ENCODE data around the gene CUX1. TPM values are rescaled to one million over a fixed set of nuclear protein-coding genes. Genes with fewer than 3 reads are reported as not detected.
"Not testable (repeated sequence)": the region's sequence is repeated elsewhere in the genome, so short reads cannot be mapped to it uniquely, and the experiment has no call there.

Gene CUX1
- total and polyA plus RNA-seq, 4 donors = 40.5 to 138 (median 69.1) TPM

DNA sequence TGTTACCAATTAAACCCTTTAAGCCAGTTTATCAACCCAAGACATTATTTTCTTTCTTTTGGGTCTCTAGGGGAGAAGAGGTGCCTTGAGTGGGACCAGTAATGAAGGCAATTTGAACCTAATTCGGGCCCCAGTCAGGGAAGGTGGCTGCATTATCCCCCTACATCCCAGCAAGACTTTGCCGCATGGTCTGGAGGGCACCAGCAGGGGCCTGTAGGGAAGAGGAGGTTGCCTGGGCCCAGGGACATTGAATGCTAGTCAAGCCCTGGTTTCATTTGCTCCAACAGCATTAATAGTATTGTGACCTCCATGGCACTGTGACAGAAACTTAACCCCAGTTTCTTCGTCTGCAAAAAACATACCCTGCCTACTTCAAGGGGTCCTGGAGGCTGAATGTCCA lies 108.8 kb downstream of the CUX1 start:
- H3K4me3 ChIP-seq = no peak overlapping the region
- H3K27me3 ChIP-seq (ENCODE audit: control insufficient read depth in 3 of 3, insufficient read depth in 3 of 3, low read length in 2 of 3) = no peaks in the 10 kb centered on the region
- peaks cover 0 to 15% (median 9%) of the 10 kb centered on the region in 5 donors for H3K4me1 ChIP-seq (ENCODE audit: control insufficient read depth in 5 of 5, insufficient read depth in 5 of 5, low read length in 5 of 5)
- no peak overlapping the region for H3K9ac ChIP-seq (ENCODE audit: insufficient read depth in 1 of 2, low read length in 2 of 2)
- TF ChIP-seq, protein P1, sequence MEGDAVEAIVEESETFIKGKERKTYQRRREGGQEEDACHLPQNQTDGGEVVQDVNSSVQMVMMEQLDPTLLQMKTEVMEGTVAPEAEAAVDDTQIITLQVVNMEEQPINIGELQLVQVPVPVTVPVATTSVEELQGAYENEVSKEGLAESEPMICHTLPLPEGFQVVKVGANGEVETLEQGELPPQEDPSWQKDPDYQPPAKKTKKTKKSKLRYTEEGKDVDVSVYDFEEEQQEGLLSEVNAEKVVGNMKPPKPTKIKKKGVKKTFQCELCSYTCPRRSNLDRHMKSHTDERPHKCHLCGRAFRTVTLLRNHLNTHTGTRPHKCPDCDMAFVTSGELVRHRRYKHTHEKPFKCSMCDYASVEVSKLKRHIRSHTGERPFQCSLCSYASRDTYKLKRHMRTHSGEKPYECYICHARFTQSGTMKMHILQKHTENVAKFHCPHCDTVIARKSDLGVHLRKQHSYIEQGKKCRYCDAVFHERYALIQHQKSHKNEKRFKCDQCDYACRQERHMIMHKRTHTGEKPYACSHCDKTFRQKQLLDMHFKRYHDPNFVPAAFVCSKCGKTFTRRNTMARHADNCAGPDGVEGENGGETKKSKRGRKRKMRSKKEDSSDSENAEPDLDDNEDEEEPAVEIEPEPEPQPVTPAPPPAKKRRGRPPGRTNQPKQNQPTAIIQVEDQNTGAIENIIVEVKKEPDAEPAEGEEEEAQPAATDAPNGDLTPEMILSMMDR (IDR thresholded peaks at IDR 0.05; ENCODE audit: control extremely low read depth, extremely low read depth) = no peak
- no peak overlapping the region for H3K27ac ChIP-seq (ENCODE audit: low read depth in 1 of 2, low read length in 1 of 2)
- H3K9me3 ChIP-seq (ENCODE audit: control insufficient read depth in 4 of 4, insufficient read depth in 3 of 4, low read length in 3 of 4) = no peaks in the 10 kb centered on the region
- ATAC-seq (ENCODE audit: insufficient read depth, low FRiP score) (no peak), DNase-seq (no peak)
- 92 to 93% methylated on average over 3 of the region's 3 CpGs for WGBS, 2 donors
- H3K36me3 ChIP-seq (ENCODE audit: control insufficient read depth in 4 of 4, insufficient read depth in 4 of 4, low read length in 4 of 4) = peaks cover 0 to 6% (median 1%) of the 10 kb centered on the region in 4 donors

DNA sequence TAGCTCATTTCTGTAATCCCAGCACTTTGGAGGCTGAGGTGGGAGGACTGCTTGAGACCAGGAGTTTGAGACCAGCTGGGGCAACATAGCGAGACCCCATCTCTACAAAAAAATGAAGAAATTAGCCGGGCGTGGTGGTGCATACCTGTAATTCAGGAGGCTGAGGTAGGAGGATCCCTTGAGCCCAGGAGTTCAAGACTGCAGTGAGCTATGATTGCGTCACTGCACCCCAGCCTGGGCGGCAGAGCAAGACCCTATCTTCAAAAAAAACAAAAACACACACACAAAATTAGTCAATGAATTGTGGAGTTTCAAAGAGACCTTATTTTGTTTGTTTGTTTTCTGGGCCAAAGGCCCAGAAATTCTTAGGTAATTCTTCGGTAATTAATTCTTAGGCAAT lies 110.0 kb downstream of the CUX1 start:
- Histone ChIP-seq H3K4me1 (ENCODE audit: control insufficient read depth in 5 of 5, insufficient read depth in 5 of 5, low read length in 5 of 5) (peaks cover 0 to 11% (median 5%) of the 10 kb centered on the region in 5 donors), H3K9ac (ENCODE audit: insufficient read depth in 1 of 2, low read length in 2 of 2) (no peak overlapping the region), H3K4me3 (no peak overlapping the region), H3K27ac (ENCODE audit: low read depth in 1 of 2, low read length in 1 of 2) (peak overlapping the region in 1 of 2 donors; percentile 55), H3K27me3 (ENCODE audit: control insufficient read depth in 3 of 3, insufficient read depth in 3 of 3, low read length in 2 of 3) (no peaks in the 10 kb centered on the region), H3K36me3 (ENCODE audit: control insufficient read depth in 4 of 4, insufficient read depth in 4 of 4, low read length in 4 of 4) (peaks cover 0 to 6% (median 1%) of the 10 kb centered on the region in 4 donors), H3K9me3 (ENCODE audit: control insufficient read depth in 4 of 4, insufficient read depth in 3 of 4, low read length in 3 of 4) (no peaks in the 10 kb centered on the region)
- DNase-seq = no peak
- 81% methylated on average over 6 of the region's 6 CpGs for WGBS, 2 donors
- TF ChIP-seq, protein P1 (IDR thresholded peaks at IDR 0.05; ENCODE audit: control extremely low read depth, extremely low read depth) = no peak
- ATAC-seq (ENCODE audit: insufficient read depth, low FRiP score) = no peak

DNA sequence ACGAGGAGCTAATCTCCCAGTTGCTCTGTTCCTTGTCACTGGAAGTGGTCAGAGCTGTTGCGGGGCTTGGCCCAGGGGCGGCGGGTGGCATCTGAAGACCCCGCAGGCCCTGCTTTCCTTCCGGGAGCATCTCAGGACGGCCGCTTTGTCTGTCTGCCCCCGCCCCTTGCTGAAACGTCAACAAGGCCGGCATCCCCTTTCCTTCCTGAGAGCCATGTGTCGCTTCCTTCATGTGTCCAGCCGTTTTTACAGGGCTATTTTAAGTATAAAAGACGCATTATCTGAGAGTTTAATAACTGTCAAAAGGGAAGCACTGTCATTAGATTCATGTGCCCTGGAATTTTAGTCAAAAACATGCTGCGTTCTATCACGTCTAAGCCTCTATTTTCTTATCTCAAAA lies 110.4 kb downstream of the CUX1 start:
- WGBS, 2 donors = 26 to 42% methylated on average over 16 of the region's 16 CpGs
- Histone ChIP-seq H3K36me3 (ENCODE audit: control insufficient read depth in 4 of 4, insufficient read depth in 4 of 4, low read length in 4 of 4) (peaks cover 0 to 6% (median 1%) of the 10 kb centered on the region in 4 donors), H3K9ac (ENCODE audit: insufficient read depth in 1 of 2, low read length in 2 of 2) (no peak overlapping the region), H3K27me3 (ENCODE audit: control insufficient read depth in 3 of 3, insufficient read depth in 3 of 3, low read length in 2 of 3) (no peaks in the 10 kb centered on the region), H3K4me1 (ENCODE audit: control insufficient read depth in 5 of 5, insufficient read depth in 5 of 5, low read length in 5 of 5) (peaks cover 0 to 7% (median 4%) of the 10 kb centered on the region in 5 donors), H3K4me3 (no peak overlapping the region), H3K9me3 (ENCODE audit: control insufficient read depth in 4 of 4, insufficient read depth in 3 of 4, low read length in 3 of 4) (no peaks in the 10 kb centered on the region), H3K27ac (ENCODE audit: low read depth in 1 of 2, low read length in 1 of 2) (peak overlapping the region in 1 of 2 donors; percentile 55)
- DNase-seq (peak; percentile 55 to 62 (median 58)), ATAC-seq (ENCODE audit: insufficient read depth, low FRiP score) (no peak)
- TF ChIP-seq, protein P1 (IDR thresholded peaks at IDR 0.05; ENCODE audit: control extremely low read depth, extremely low read depth) = no peak

DNA sequence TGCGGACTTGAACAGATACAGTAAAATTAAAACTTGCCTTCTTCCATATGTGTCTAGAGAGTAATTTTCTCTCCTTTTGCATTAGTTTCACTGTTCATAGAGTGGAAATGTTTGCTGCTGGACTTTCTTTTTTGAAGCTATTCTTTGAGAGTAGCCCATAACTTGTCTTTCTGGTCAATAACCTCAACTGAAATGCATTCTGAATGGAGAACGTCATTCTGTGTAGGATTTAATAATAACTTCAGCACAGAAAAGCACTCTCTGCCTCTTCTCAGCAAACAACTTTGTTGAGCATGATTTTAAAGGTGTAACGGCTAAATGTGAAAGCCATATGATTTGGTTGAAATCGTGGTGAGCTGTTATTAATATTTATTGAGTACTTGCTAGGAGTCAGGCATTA lies 111.8 kb downstream of the CUX1 start:
- H3K27me3 ChIP-seq (ENCODE audit: control insufficient read depth in 3 of 3, insufficient read depth in 3 of 3, low read length in 2 of 3) = no peaks in the 10 kb centered on the region
- peaks cover under 1 to 13% (median 4%) of the 10 kb centered on the region in 5 donors for H3K4me1 ChIP-seq (ENCODE audit: control insufficient read depth in 5 of 5, insufficient read depth in 5 of 5, low read length in 5 of 5)
- no peaks in the 10 kb centered on the region for H3K9me3 ChIP-seq (ENCODE audit: control insufficient read depth in 4 of 4, insufficient read depth in 3 of 4, low read length in 3 of 4)
- H3K9ac ChIP-seq (ENCODE audit: insufficient read depth in 1 of 2, low read length in 2 of 2) = no peak overlapping the region
- TF ChIP-seq, protein P1 (IDR thresholded peaks at IDR 0.05; ENCODE audit: control extremely low read depth, extremely low read depth) = no peak
- peak overlapping the region in 1 of 2 donors; percentile 4 for H3K27ac ChIP-seq (ENCODE audit: low read depth in 1 of 2, low read length in 1 of 2)
- 87 to 95% methylated on average over 4 of the region's 4 CpGs for whole genome bisulfite sequencing, 2 donors
- peaks cover 0 to 2% (median 1%) of the 10 kb centered on the region in 4 donors for H3K36me3 ChIP-seq (ENCODE audit: control insufficient read depth in 4 of 4, insufficient read depth in 4 of 4, low read length in 4 of 4)
- no peak overlapping the region for H3K4me3 ChIP-seq
- DNase-seq = no peak
- ATAC-seq (ENCODE audit: insufficient read depth, low FRiP score) = no peak

DNA sequence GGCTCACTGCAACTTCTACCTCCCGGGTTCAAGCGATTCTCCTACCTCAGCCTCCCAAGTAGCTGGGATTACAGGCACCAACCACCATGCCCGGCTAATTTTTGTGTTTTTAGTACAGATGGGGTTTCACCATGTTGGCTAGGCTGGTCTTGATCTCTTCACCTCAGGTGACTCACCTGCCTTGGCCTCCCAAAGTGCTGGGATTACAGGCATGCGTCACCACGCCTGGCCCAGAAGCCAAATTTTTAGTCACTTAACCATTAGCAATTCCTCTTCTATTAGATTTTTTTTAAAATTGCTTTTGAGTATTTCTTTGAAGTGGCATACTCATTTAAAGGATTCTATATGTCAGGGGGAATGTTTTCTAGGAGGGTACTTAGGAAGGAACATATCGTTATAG lies 112.5 kb downstream of the CUX1 start:
- 97 to 98% methylated on average over 6 of the region's 6 CpGs for WGBS, 2 donors
- Histone ChIP-seq H3K27ac (ENCODE audit: low read depth in 1 of 2, low read length in 1 of 2) (peak overlapping the region in 1 of 2 donors; percentile 4), H3K4me1 (ENCODE audit: control insufficient read depth in 5 of 5, insufficient read depth in 5 of 5, low read length in 5 of 5) (peaks cover 6 to 19% (median 8%) of the 10 kb centered on the region in 5 donors)
- H3K27me3 ChIP-seq (ENCODE audit: control insufficient read depth in 3 of 3, insufficient read depth in 3 of 3, low read length in 2 of 3); H3K4me3 ChIP-seq; DNase-seq; ATAC-seq (ENCODE audit: insufficient read depth, low FRiP score); H3K36me3 ChIP-seq (ENCODE audit: control insufficient read depth in 4 of 4, insufficient read depth in 4 of 4, low read length in 4 of 4); H3K9ac ChIP-seq (ENCODE audit: insufficient read depth in 1 of 2, low read length in 2 of 2); H3K9me3 ChIP-seq (ENCODE audit: control insufficient read depth in 4 of 4, insufficient read depth in 3 of 4, low read length in 3 of 4): not testable (repeated sequence)
